Measurements from ENCODE around the gene IFNL4.

The IFNL4 gene

DNA sequence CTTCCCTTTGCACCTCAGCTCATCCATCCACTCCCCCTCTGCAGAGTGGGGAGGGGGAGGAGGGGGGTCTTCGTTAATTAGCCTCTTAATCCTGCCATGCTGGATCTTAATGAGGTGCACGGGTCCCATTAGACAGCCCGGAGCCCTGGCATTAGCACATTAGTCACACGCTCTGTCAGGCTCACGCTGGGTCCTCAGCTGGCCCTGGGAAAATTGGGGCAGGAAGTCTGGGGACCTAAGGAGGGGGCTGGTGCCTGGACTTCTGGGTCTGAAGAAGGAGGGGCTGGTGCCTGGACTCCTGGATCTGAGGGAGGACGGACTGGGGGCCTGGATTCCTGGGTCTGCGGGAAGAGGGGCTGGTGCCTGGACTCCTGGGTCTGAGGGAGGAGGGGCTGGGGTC is 52.3 kb downstream of the IFNL4 start:
- DNase-seq = no peak
